Mesothelial cell of epicardium (in vitro differentiated cells): ENCODE results near the gene MAP3K5. TPM values are rescaled to one million over a fixed set of nuclear protein-coding genes. Genes with fewer than 3 reads are reported as not detected.

Experiments used
- DNase-seq, 2 experiments: peaks; one replicate each; pipeline ENCODE4 v3.0.0; 2021; ENCODE audit warnings: low spot score in 2 of 2; ENCODE audit not compliant: unreplicated experiment in 2 of 2
- H3K27ac Mint-ChIP-seq: 2 replicates; pipeline ENCODE4 v1.8.0; 2021; ENCODE audit warnings: mixed read lengths
- H3K27me3 Mint-ChIP-seq: 2 replicates; pipeline ENCODE4 v1.8.0; 2021; ENCODE audit warnings: low read depth, mixed read lengths
- H3K36me3 Mint-ChIP-seq: 2 replicates; pipeline ENCODE4 v1.8.0; 2021; ENCODE audit warnings: mixed read lengths
- H3K4me1 Mint-ChIP-seq: 2 replicates; pipeline ENCODE4 v1.8.0; 2021; ENCODE audit warnings: mixed read lengths
- H3K4me3 Mint-ChIP-seq: 2 replicates; pipeline ENCODE4 v1.8.0; 2021; ENCODE audit warnings: mild to moderate bottlenecking, moderate library complexity, mixed read lengths
- H3K9me3 Mint-ChIP-seq: 2 replicates; pipeline ENCODE4 v1.8.0; 2021; ENCODE audit warnings: mixed read lengths
- CTCF ChIP-seq: fragments of 200-600 bp; sonication (generic); IDR thresholded peaks from one replicate; pipeline ENCODE4 v1.5.0; 2021; ENCODE audit warnings: antibody characterized with exemption; ENCODE audit not compliant: unreplicated experiment
- total RNA-seq: library from RNA; stranded (reverse); gene quantifications from 3 replicates; pipeline ENCODE4 v1.2.1, GENCODE V29; 2021

Gene MAP3K5
- total RNA-seq, 1 donor from 2014 or later = 8.9 TPM

GRCh38 chr6:136508725-136509392 lies 283.4 kb downstream of the MAP3K5 start:
- Mint-ChIP-seq H3K27me3 (no peaks in the 10 kb centered on the region), H3K9me3 (no peaks in the 10 kb centered on the region), H3K36me3 (peaks cover 1% of the 10 kb centered on the region), H3K4me1 (peaks cover 14% of the 10 kb centered on the region), H3K4me3 (no peak overlapping the region), H3K27ac (no peak overlapping the region)
- DNase-seq = no peak
- no peak for TF ChIP-seq CTCF

Other genes with a start within 250 kb of the MAP3K5 start
- gene MAP7, start 242.1 kb downstream of the MAP3K5 start, total RNA-seq = 15.1 to 15.5 TPM (median 15.5 TPM) in 3 replicates
- gene PEX7, start 30.1 kb upstream of the MAP3K5 start, total RNA-seq = 6.8 to 8.3 TPM (median 7.8 TPM) in 3 replicates
- 0.09 to 0.13 TPM in 2 of 3 replicates, not detected in the other for gene SLC35D3, start 129.8 kb upstream of the MAP3K5 start, total RNA-seq